GM19239 (cell line): ENCODE data around the gene TCF12.
"Not testable (repeated sequence)": the region's sequence is repeated elsewhere in the genome, so short reads cannot be mapped to it uniquely, and the experiment has no call there.

Experiments used
- DNase-seq: peaks from one replicate; pipeline ENCODE4 v3.0.0; 2011; ENCODE audit warnings: low spot score; ENCODE audit not compliant: insufficient read length
- FAIRE-seq: peaks from 2 replicates; lab custom pipeline; 2011; peaks lifted over from hg19 to GRCh38; lab: Jason Lieb, UNC

TCF12 gene

DNA sequence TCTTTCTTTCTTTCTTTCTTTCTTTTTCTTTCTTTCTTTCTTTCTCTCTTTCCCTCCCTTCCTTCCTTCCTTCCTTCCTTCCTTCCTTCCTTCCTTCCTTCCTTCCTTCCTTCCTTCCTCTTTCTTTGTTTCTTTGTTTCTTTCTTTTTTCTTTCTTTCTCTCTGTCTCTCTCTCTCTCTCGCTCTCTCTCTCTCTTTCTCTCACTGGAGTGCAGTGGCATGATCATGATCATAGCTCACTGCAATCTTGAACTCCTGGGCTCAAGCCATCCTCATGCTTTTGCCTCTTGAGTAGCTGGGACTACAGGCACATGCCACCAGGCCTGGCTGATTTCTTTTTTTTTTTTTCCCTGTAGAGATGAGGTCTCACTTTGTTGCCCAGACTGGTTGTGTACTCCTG, 89.4 kb downstream of the TCF12 start:
- DNase-seq, FAIRE-seq: not testable (repeated sequence)

GRCh38 chr15:57010724-57011123, 92.3 kb downstream of the TCF12 start:
- FAIRE-seq (no peak), DNase-seq (no peak)

GRCh38 chr15:57012556-57012955, 94.1 kb downstream of the TCF12 start:
- DNase-seq: no peak
- no peak for FAIRE-seq

- not testable (repeated sequence) for FAIRE-seq, DNase-seq
Observed at GRCh38 chr15:57014896-57015295, 96.5 kb downstream of the TCF12 start.

DNA sequence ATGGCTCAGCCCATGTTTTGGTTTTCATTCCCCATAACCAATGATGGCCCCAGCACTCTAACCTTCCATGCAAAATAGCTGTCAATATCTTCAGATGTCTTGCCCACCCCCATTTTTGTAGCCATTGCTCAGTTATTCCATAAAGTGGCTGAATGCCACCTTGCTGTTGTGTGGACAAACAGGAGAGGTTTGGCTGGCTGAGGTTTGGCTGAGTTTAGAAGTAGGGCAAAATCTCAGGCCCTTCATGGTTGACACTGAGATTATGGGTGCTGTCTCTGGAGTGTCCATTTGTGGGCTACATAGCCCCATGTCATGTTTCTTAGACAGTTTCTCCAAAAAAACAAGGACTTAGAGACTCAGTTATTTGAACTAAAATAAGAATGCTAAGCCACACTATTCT, 96.9 kb downstream of the TCF12 start:
- DNase-seq (no peak), FAIRE-seq (no peak)

- no peak for FAIRE-seq
- no peak for DNase-seq
Observed at GRCh38 chr15:57015897-57016296, 97.5 kb downstream of the TCF12 start.

DNA sequence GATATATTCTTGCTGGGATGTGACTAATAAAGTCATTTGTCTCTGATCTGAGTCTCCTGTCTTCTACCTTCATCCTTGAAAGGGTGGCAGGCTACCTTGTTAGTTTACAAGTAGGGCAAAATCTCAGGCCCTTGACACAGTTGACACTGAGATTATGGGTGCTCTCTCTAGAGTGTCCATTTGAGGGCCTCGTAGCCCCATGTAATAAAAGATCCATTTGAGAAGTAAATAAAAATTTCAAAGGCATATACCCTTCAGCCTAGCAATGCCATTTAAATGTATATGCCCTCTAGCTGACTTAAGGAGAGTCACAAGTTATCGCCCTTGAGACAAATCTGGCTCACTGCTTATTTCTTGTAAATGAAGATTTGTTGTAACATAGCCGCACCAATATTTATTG, 98.6 kb downstream of the TCF12 start:
- DNase-seq (no peak), FAIRE-seq (no peak)

- DNase-seq (no peak), FAIRE-seq (no peak)
Observed at GRCh38 chr15:57018151-57018550, 99.7 kb downstream of the TCF12 start.

DNA sequence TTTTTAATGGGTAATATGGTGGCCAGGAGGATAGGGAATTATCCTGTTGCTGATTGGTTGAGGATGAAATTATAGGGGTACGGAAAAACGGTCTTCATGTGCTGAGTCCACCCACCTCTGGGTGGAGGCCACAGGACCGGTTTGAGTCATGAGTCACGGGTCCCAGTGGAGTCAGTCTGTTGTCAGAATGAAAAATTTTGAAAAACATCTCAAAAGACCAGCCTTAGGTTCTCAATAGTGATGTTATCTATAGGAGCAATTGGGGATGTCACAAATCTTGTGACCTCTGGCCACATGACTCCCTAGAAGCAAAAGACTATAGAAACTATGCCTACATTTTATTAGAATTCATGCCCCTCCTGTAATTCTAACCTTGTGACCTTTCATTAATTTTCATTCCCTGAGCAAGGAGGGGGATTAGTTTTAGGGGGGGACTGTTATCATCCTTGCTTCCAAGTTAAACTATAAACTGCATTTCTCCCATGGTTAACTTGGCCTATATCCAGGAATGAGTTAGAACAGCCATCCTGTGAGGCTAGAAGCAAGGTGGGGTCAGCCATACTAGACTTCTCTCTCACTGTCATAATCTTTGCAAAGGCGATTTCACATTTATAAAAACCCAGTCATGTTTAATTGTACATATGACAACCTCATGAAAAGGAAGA, 101.2 kb downstream of the TCF12 start:
- no peak for DNase-seq

GRCh38 chr15:57025264-57025926, 107.0 kb downstream of the TCF12 start:
- no peak for FAIRE-seq
- no peak for DNase-seq

More for the DNA sequence above, 101.2 kb downstream of the TCF12 start:
- FAIRE-seq: no peak

GRCh38 chr15:57026016-57026592, 107.7 kb downstream of the TCF12 start:
- FAIRE-seq (no peak), DNase-seq (no peak)

GRCh38 chr15:57027596-57027995, 109.2 kb downstream of the TCF12 start:
- no peak for FAIRE-seq

DNA sequence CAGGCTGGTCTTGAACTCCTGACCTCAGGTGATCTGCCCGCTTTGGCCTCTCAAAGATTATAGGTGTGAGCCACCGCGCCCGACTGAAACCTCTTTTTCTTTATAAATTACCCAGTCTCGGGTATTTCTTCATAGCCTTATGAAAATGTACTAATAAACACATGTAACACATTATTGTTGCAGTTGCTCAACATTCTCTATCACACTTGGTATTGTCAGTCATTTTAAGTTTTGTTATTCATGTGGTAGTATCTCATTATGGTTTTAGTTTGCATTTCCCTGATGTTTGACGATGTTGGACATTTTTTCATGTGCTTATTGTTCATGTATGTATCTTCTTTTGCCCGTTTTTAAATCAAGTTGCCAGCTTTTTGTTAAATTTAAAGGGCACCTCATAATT, 109.7 kb downstream of the TCF12 start:
- FAIRE-seq: no peak
- DNase-seq: no peak

More at GRCh38 chr15:57027596-57027995, 109.2 kb downstream of the TCF12 start:
- no peak for DNase-seq

DNA sequence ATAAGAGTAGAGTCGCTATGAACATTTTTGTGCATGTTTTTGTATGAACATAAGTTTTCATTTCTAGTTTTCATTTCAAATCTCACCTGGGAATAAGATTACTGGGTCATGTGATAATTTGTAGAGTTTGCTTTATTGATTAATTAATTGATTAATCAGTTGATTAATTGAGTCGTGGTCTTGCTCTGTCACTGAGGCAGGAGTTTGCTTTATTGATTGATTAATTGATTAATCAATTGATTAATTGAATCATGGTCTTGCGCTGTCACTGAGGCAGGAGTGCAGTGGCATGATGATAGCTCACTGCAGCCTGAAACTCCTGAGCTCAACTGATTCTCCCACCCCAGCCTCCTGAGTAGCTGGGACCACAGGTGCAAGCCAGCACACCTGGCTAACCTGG, 111.6 kb downstream of the TCF12 start:
- FAIRE-seq: no peak

GRCh38 chr15:57031082-57031481, 112.6 kb downstream of the TCF12 start:
- DNase-seq: no peak
- FAIRE-seq: no peak

More for the DNA sequence above, 111.6 kb downstream of the TCF12 start:
- DNase-seq: no peak

DNA sequence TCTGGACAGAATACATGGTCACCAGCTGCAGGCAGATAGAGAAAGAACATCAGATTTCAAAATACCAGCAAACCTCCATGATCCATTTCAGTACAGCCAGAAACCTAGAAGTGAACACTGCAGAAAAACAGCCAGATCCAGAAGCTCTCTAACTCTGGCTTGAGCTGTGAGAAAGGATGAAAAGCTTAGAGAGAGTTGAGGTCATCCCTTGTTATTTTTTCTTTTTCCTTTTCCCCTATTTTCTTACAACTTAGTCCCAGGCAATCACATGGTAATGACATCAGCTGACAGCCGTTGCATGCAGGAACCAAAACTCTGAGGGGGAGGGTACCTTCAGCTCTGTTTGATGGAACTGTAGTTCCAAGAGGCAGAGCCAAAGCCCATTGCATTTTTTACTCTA, 113.2 kb downstream of the TCF12 start:
- DNase-seq: no peak
- FAIRE-seq: no peak

DNA sequence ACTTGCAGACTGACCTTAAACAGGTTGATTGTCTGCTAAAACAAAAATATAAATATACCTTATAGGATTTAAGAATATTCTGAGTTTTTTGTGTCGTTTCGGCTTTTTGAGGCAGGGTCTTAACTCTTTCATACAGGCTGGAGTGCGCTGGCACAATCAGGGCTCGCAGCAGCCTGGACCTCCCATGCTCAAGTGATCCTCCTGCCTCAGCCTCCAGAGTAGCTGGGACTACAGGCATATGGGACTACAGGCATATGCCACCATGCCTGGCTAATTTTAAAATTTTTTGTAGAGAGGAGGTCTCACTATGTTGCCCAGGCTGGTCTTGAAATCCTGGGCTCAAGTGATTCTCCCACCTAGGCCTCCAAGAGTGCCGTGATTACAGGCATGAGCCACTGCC, 113.9 kb downstream of the TCF12 start:
- FAIRE-seq: no peak

GRCh38 chr15:57033715-57034439, 115.4 kb downstream of the TCF12 start:
- FAIRE-seq (no peak), DNase-seq (no peak)

More for the DNA sequence above, 113.9 kb downstream of the TCF12 start:
- DNase-seq: no peak

- DNase-seq (no peak), FAIRE-seq (no peak)
Observed at GRCh38 chr15:57034613-57035012, 116.2 kb downstream of the TCF12 start.

- no peak for DNase-seq
- no peak for FAIRE-seq
Observed at GRCh38 chr15:57035664-57036063, 117.2 kb downstream of the TCF12 start.

DNA sequence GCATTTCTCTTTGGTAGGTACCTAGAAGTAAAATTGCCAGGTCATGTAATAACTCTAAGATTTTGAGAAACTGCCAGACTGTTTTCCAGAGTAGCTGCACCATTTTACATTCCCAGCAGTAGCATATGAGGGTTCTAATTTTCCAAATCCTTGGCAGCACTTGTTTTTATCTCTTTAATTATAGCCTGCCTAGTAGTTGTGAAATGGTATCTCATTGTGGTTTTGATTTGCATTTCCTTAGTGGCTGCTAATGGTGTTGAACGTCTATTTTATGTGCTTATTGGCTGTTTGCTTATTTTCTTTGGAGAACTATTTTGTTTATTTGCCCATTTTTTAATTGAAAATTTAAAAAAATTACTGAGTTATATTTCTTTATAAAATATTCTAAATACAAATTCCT, 117.9 kb downstream of the TCF12 start:
- FAIRE-seq: no peak
- no peak for DNase-seq
